HL-60 (cell line): Measurements from ENCODE around the gene PRRC1.

ENCODE experiments used
- TF ChIP-seq, protein P1 (sequence below): IDR thresholded peaks from one replicate; pipeline ENCODE4 v1.5.1; 2011; ENCODE audit warnings: low read length, control low read depth, inconsistent platforms; ENCODE audit not compliant: insufficient read depth
- TF ChIP-seq, protein P2 (sequence below): IDR thresholded peaks from 2 replicates; pipeline ENCODE4 v1.6.1; 2012; ENCODE audit warnings: low read depth; ENCODE audit not compliant: insufficient replicate concordance

DNA sequence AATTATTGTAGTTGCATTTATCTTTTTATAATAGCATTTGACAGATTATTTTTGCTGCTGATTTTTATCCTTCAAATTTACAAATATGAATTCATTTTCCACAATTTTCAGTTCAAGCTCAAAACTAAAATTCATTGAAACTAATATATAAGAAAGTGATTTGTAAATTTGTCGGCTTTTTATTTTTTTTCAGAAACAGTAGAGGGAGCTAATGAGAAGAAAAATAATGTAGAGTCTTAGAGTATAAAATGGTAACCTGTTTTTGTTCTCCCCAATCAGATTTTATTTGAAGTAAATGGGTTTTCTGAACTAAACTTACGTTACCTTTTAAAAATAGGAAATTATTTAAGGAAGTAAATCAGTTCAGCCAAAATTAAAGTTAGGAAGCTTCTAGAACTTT is 19.2 kb downstream of the PRRC1 start:
- TF ChIP-seq, protein P1, sequence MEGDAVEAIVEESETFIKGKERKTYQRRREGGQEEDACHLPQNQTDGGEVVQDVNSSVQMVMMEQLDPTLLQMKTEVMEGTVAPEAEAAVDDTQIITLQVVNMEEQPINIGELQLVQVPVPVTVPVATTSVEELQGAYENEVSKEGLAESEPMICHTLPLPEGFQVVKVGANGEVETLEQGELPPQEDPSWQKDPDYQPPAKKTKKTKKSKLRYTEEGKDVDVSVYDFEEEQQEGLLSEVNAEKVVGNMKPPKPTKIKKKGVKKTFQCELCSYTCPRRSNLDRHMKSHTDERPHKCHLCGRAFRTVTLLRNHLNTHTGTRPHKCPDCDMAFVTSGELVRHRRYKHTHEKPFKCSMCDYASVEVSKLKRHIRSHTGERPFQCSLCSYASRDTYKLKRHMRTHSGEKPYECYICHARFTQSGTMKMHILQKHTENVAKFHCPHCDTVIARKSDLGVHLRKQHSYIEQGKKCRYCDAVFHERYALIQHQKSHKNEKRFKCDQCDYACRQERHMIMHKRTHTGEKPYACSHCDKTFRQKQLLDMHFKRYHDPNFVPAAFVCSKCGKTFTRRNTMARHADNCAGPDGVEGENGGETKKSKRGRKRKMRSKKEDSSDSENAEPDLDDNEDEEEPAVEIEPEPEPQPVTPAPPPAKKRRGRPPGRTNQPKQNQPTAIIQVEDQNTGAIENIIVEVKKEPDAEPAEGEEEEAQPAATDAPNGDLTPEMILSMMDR = no peak
- TF ChIP-seq, protein P2, sequence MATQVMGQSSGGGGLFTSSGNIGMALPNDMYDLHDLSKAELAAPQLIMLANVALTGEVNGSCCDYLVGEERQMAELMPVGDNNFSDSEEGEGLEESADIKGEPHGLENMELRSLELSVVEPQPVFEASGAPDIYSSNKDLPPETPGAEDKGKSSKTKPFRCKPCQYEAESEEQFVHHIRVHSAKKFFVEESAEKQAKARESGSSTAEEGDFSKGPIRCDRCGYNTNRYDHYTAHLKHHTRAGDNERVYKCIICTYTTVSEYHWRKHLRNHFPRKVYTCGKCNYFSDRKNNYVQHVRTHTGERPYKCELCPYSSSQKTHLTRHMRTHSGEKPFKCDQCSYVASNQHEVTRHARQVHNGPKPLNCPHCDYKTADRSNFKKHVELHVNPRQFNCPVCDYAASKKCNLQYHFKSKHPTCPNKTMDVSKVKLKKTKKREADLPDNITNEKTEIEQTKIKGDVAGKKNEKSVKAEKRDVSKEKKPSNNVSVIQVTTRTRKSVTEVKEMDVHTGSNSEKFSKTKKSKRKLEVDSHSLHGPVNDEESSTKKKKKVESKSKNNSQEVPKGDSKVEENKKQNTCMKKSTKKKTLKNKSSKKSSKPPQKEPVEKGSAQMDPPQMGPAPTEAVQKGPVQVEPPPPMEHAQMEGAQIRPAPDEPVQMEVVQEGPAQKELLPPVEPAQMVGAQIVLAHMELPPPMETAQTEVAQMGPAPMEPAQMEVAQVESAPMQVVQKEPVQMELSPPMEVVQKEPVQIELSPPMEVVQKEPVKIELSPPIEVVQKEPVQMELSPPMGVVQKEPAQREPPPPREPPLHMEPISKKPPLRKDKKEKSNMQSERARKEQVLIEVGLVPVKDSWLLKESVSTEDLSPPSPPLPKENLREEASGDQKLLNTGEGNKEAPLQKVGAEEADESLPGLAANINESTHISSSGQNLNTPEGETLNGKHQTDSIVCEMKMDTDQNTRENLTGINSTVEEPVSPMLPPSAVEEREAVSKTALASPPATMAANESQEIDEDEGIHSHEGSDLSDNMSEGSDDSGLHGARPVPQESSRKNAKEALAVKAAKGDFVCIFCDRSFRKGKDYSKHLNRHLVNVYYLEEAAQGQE = no peak
